Esophagus muscularis mucosa (tissue), 4 donors: ENCODE results near the gene MADD.

Source experiments
- CTCF ChIP-seq, 3 experiments: fragments of 200-600 bp in 2 of 3; fragments of 450-650 bp in 1 of 3; sonication (generic) in 2 of 3; IDR thresholded peaks; one replicate each; pipeline ENCODE4 v1.5.1; 2017 to 2019; ENCODE audit warnings: antibody characterized with exemption in 3 of 3, mild to moderate bottlenecking in 2 of 3, moderate library complexity in 1 of 3
- EP300 ChIP-seq: sonication (generic); formaldehyde crosslinking; IDR thresholded peaks from one replicate; pipeline ENCODE4 v1.6.1; 2017; ENCODE audit warnings: antibody characterized with exemption
- POLR2A ChIP-seq: fragments of 450-650 bp; IDR thresholded peaks from one replicate; pipeline ENCODE4 v1.6.1; 2017; ENCODE audit warnings: antibody characterized with exemption, moderate library complexity, mild to moderate bottlenecking, low read depth
- POLR2AphosphoS5 ChIP-seq, 2 donors: sonication (generic); formaldehyde crosslinking; IDR thresholded peaks; one replicate each; pipeline ENCODE4 v1.6.1; 2017; ENCODE audit warnings: antibody characterized with exemption in 2 of 2

- TF ChIP-seq CTCF (IDR thresholded peaks at IDR 0.05): no peak
- no peak for TF ChIP-seq EP300
- TF ChIP-seq POLR2A: no peak
- no peak for TF ChIP-seq POLR2AphosphoS5 (IDR thresholded peaks at IDR 0.05)
These were observed 89.2 kb downstream of the MADD start for GRCh38 chr11:47359162-47359561.
